Measurements from ENCODE around the gene PHACTR3.

PHACTR3 gene

GRCh38 chr20:59684685-59685242 is 80.4 kb downstream of the PHACTR3 start:
- H3K4me3 ChIP-seq (ENCODE audit: low read depth, low read length): no peak overlapping the region
- DNase-seq (ENCODE audit: low read depth): no peak
- TF ChIP-seq, protein P1, sequence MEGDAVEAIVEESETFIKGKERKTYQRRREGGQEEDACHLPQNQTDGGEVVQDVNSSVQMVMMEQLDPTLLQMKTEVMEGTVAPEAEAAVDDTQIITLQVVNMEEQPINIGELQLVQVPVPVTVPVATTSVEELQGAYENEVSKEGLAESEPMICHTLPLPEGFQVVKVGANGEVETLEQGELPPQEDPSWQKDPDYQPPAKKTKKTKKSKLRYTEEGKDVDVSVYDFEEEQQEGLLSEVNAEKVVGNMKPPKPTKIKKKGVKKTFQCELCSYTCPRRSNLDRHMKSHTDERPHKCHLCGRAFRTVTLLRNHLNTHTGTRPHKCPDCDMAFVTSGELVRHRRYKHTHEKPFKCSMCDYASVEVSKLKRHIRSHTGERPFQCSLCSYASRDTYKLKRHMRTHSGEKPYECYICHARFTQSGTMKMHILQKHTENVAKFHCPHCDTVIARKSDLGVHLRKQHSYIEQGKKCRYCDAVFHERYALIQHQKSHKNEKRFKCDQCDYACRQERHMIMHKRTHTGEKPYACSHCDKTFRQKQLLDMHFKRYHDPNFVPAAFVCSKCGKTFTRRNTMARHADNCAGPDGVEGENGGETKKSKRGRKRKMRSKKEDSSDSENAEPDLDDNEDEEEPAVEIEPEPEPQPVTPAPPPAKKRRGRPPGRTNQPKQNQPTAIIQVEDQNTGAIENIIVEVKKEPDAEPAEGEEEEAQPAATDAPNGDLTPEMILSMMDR (conservative IDR thresholded peaks at IDR 0.05; ENCODE audit: low read depth, low read length): no peak

DNA sequence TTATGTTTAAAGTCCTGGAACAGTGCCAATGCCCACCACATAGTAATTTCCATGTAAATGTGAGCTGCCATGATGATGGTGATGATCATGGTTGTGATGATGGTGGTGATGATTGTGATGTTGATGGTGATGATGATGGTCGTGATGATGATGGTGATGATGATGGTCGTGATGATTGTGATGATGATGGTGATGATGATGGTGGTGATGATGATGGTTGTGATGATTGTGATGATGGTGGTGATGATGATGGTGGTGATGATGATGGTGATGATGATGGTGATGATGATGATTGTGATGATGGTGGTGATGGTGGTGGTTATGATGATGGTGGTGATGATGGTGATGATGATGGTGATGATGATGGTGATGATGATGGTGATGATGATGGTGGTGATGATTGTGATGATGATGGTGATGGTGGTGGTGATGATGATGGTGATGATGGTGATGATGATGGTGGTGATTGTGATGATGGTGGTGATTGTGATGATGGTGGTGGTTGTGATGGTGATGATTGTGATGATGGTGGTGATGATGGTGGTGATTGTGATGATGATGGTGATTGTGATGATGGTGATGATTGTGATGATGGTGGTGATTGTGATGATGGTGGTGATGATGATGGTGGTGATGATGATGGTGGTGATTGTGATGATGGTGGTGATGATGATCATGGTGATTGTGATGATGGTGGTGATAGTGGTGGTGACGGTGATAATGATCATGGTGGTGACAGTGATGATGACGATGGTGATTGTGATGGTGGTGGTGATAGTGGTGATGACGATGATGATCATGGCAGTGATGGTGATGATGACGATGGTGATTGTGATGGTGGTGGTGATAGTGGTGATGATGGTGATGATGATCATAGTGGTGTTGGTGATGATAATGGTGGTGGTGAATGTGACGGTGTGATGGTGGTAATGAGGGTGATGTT is 82.3 kb downstream of the PHACTR3 start:
- DNase-seq (ENCODE audit: low read depth): no peak
- no peak overlapping the region for H3K4me3 ChIP-seq (ENCODE audit: low read depth, low read length)
- TF ChIP-seq, protein P1 (conservative IDR thresholded peaks at IDR 0.05; ENCODE audit: low read depth, low read length): no peak

DNA sequence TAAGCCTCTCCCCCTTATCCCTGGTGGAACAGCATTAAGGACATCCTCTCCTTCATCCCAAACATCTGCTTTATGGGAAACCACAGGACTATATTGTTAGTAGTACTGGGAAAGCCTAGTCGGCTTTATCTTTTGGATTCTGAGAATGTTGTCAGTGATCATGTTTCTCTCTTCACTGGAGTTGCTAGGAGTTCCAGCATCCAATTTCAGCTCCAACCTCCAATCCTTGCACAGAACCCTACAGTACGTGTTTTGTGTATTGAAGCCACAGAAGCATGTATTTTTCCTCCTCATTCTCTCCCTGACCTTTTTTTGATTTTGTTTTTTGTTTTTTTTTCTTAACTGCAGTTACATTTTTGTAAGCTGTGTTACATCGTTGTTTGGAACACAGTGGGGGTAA is 84.0 kb downstream of the PHACTR3 start:
- H3K4me3 ChIP-seq (ENCODE audit: low read depth, low read length): no peak overlapping the region
- DNase-seq (ENCODE audit: low read depth): no peak
- TF ChIP-seq, protein P1 (conservative IDR thresholded peaks at IDR 0.05; ENCODE audit: low read depth, low read length): no peak

DNA sequence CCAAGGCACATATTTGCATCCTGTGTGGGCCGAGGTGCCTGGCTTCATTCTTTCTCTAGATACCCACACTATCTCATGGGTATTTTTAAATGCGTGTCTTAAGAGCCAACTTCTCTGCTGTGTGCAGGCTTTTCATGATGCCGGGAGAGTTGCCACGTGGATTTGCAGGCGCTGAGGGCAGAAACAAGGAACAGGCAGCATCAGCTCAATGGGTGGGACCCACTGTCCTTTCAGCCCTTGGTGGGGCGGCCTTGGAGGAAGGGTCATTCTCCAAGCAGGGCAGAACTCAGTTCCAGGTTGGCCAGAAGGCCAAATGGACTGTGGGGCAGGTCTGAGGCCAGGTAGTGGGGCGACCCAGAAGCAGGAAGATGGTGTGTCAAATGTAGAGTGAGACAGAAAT is 84.7 kb downstream of the PHACTR3 start:
- no peak for DNase-seq (ENCODE audit: low read depth)

GRCh38 chr20:59690101-59690500 is 85.8 kb downstream of the PHACTR3 start:
- TF ChIP-seq, protein P1 (conservative IDR thresholded peaks at IDR 0.05; ENCODE audit: low read depth, low read length): no peak
- DNase-seq (ENCODE audit: low read depth): no peak

More for the DNA sequence above, 84.7 kb downstream of the PHACTR3 start:
- TF ChIP-seq, protein P1 (conservative IDR thresholded peaks at IDR 0.05; ENCODE audit: low read depth, low read length): no peak
- H3K4me3 ChIP-seq (ENCODE audit: low read depth, low read length): no peak overlapping the region

DNA sequence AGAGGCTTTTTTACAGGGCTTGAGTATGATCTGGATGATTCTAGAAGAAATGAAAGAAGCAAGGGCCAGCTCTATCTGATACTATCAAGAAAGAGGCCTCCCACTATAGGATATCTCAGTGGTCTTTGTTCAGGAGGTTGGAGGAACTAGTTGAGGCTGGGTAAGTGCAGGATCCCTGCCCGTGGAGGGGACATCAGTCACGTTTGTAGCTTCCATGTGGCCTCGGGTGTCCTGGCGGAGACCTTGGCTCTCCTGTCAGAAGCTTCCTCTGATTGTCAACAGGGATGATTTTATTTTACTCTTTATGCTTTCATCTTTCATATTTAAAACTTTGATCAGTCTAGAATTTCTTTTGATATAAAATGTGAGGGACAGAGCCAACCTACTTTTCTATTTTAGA is 86.6 kb downstream of the PHACTR3 start:
- DNase-seq (ENCODE audit: low read depth): no peak
- H3K4me3 ChIP-seq (ENCODE audit: low read depth, low read length): no peak overlapping the region
- TF ChIP-seq, protein P1 (conservative IDR thresholded peaks at IDR 0.05; ENCODE audit: low read depth, low read length): no peak

More at GRCh38 chr20:59690101-59690500, 85.8 kb downstream of the PHACTR3 start:
- no peak overlapping the region for H3K4me3 ChIP-seq (ENCODE audit: low read depth, low read length)

Measured in choroid plexus epithelial cell (primary cell).